Natural killer cell treated with Interleukin-12 subunit alpha and Interleukin-12 subunit beta and Interleukin-15 and Interleukin-18, amount 100 ng/mL, for 72 hours (primary cell): Measurements from ENCODE around the gene RBM39. TPM values are rescaled to one million over a fixed set of nuclear protein-coding genes. Genes with fewer than 3 reads are reported as not detected.
"Not testable (repeated sequence)": the region's sequence is repeated elsewhere in the genome, so short reads cannot be mapped to it uniquely, and the experiment has no call there.

Source experiments
- ATAC-seq, 2 donors: fragments of 150-1000 bp; cut with Tn5 transposase in 1 of 2; sonication (Bioruptor Pico), chemical (Tn5 transposase) in 1 of 2; 2 replicates each; pipeline ENCODE4 v1.10.0; 2021
- DNase-seq: peaks from one replicate; pipeline ENCODE4 v3.0.0; 2022; ENCODE audit warnings: low spot score
- H3K27ac Mint-ChIP-seq, 2 donors: 1 replicate in 1 of 2; 2 replicates in 1 of 2; pipeline ENCODE4 v1.8.0; 2022; ENCODE audit warnings: mixed read lengths in 2 of 2, mild to moderate bottlenecking in 1 of 2, moderate library complexity in 1 of 2
- H3K27me3 Mint-ChIP-seq, 2 donors: 1 replicate in 1 of 2; 2 replicates in 1 of 2; pipeline ENCODE4 v1.8.0; 2022; ENCODE audit warnings: mixed read lengths in 2 of 2
- H3K36me3 Mint-ChIP-seq: one replicate; pipeline ENCODE4 v1.8.0; 2022; ENCODE audit warnings: mixed read lengths
- H3K4me1 Mint-ChIP-seq, 2 donors: 1 replicate in 1 of 2; 2 replicates in 1 of 2; pipeline ENCODE4 v1.8.0; 2022; ENCODE audit warnings: low read depth in 2 of 2, mixed read lengths in 2 of 2, mild to moderate bottlenecking in 1 of 2
- H3K4me3 Mint-ChIP-seq: one replicate; pipeline ENCODE4 v1.8.0; 2022; ENCODE audit warnings: mixed read lengths
- H3K9me3 Mint-ChIP-seq: 2 replicates; pipeline ENCODE4 v1.8.0; 2022; ENCODE audit warnings: mixed read lengths
- total RNA-seq, 2 donors: library from RNA; stranded (reverse); gene quantifications; one replicate each; pipeline ENCODE4 v1.2.3, GENCODE V29; 2022

RBM39 gene
- total RNA-seq, 2 donors from 2014 or later = 404 to 438 TPM

DNA sequence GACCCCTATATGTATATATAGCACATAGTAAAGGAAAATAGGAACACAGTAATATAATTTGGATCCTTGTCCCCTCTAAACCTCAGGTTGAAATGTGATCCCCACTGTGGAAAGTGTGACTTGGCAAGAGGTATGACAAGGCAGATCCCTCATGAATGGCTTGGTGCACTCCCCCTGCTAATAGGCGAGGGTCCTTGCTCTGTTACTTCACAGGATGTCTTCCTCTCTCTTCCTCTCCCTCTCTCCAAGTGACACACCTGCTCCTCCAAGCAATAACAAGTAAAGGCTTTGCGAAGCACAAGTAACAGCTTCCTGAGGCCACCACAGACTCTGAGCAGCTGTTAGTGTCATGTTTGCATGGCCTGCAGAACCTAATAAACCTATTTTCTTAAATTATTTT lies 26.4 kb downstream of the RBM39 start:
- H3K27me3 Mint-ChIP-seq = no peaks in the 10 kb centered on the region
- peak overlapping the region in 1 of 2 donors; percentile 70 for H3K27ac Mint-ChIP-seq
- H3K4me1 Mint-ChIP-seq = peaks cover 25 to 26% of the 10 kb centered on the region in 2 donors
- no peaks in the 10 kb centered on the region for H3K9me3 Mint-ChIP-seq
- peak in 1 of 2 donors; percentile 46 for ATAC-seq
- H3K36me3 Mint-ChIP-seq = peaks cover 23% of the 10 kb centered on the region
- no peak for DNase-seq
- H3K4me3 Mint-ChIP-seq = no peak overlapping the region

DNA sequence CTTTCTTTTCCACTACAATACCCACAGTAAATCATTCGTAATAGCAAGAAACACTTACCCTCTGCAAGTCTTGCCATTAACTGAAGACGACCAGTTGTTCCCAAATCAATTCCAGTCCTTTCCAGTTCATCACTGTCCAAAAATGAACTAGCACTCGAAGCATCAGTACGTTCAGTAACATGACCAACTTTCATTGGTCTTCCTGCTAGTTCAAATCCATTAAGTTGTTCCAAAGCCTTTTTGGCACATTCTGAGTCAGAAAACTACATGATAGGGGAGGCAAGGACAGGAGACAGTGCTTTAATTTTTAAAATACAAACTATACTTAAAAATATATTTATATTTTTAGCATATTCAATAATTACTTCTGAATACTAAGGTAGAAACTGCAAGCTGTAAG lies 27.9 kb downstream of the RBM39 start:
- Mint-ChIP-seq H3K4me3 (no peak overlapping the region), H3K36me3 (peaks cover 23% of the 10 kb centered on the region), H3K4me1 (peaks cover 27 to 32% of the 10 kb centered on the region in 2 donors), H3K27me3 (no peaks in the 10 kb centered on the region), H3K9me3 (no peaks in the 10 kb centered on the region), H3K27ac (peak overlapping the region in 1 of 2 donors; percentile 12)
- no peak for DNase-seq
- no peak for ATAC-seq

DNA sequence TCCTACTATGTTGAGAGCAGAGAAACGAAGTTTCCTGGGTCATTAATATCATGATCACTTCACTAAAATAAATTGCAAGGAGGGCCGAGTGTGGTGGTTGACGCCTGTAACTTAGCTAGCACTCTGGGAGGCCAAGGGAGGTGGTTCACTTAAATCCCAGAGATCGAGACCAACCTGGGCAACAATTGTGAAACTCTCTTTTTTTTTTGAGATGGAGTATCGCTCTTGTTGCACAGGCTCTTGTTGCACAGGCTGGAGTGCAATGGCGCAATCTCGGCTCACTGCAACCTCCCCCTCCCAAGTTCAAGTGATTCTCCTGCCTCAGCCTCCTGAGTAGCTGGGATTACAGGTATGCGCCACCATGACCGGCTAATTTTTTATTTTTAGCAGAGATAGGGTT lies 28.9 kb downstream of the RBM39 start:
- ATAC-seq, H3K4me3 Mint-ChIP-seq, H3K27ac Mint-ChIP-seq, DNase-seq, H3K27me3 Mint-ChIP-seq, H3K9me3 Mint-ChIP-seq: not testable (repeated sequence)
- H3K36me3 Mint-ChIP-seq = peaks cover 27% of the 10 kb centered on the region
- peaks cover 26 to 39% of the 10 kb centered on the region in 2 donors for H3K4me1 Mint-ChIP-seq

DNA sequence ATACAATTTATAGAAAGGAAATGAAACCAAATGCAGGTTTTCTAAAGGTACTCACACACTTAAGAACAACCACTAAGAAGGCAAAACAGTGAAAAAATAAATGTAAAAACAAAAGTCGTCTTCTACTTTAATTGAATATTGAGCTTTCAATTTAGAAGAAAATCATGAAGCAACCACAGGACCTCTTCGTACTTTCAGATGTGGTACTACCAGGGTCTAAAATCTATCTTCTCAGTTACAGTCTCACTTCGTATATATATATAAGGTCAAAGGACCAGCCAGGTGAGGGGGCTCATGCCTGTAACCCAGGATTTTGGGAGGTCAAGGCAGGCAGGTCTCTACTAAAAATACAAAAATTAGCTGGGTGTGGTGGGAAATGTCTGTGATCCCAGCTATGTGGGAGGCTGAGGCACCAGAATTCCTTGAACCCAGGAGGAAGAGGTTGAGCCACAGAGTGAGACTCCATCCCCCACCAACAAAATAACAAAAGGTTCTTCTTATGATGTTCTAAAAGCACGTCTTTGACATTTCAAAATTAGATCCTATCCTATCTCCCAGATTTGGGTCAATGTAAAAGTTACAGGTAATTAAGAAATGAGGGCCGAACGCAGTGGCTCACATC lies 30.4 kb downstream of the RBM39 start:
- H3K4me1 Mint-ChIP-seq = peaks cover 25 to 39% of the 10 kb centered on the region in 2 donors
- peak overlapping the region; percentile 59 to 73 for H3K27ac Mint-ChIP-seq
- peak in 1 of 2 donors; percentile 77 for ATAC-seq
- DNase-seq = no peak
- peak overlapping the region; percentile 63 for H3K4me3 Mint-ChIP-seq
- no peaks in the 10 kb centered on the region for H3K9me3 Mint-ChIP-seq
- H3K36me3 Mint-ChIP-seq = peaks cover 27% of the 10 kb centered on the region
- no peaks in the 10 kb centered on the region for H3K27me3 Mint-ChIP-seq

DNA sequence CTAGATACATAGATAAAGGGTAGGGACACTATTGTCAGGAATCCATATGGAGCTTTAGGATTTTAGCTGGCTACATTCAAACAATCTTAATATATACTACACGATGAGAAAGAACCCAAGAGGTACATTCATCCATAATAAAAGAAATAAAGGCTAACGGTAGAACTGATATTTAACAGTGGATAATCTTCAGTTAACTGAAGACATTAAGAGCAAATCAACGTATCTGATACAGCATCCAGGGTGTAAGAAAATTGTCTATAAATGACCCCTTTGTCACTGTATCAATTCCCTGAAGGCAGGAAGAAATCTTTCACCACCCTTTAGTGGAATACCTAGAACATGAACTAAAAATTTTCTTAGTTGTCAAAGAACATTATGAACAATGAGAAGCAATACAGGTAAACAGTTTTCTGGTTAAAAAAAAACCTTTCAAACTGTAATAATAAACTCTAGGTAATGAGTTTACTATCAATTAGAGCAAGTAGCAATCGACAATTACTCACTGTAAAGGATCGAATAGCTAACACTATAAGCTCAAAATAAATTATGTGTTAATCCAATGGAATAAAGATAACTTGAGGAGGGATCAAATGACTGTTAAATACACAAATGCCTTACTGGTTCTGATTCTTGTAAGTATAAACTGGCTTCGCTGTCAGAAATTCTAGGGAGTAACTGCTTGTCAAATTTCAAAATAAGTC lies 31.0 kb downstream of the RBM39 start:
- no peak for DNase-seq
- Mint-ChIP-seq H3K27ac (peak overlapping the region; percentile 59 to 73), H3K27me3 (no peaks in the 10 kb centered on the region), H3K4me3 (peak overlapping the region; percentile 63), H3K9me3 (no peaks in the 10 kb centered on the region), H3K4me1 (peaks cover 23 to 39% of the 10 kb centered on the region in 2 donors), H3K36me3 (peaks cover 27% of the 10 kb centered on the region)
- ATAC-seq = no peak

DNA sequence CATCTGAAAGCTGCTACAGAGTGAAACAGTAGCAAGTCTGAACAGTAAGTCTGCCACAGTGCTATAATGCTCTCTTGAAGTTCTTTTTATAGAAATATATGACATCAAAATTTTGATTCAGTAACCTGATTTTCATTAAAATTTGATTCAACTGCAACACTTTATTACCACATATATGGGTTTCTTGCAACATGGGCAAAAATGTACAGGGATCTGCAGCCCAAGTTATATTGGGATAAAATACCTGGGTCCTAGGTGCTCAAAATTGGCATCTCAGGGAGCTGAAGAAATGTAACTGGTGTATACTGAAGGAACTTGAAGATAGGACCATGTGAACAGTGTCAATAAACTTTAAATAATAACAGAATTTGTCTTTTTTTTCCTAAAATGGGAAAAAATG lies 32.0 kb downstream of the RBM39 start:
- peaks cover 28% of the 10 kb centered on the region for H3K36me3 Mint-ChIP-seq
- no peak for DNase-seq
- H3K4me3 Mint-ChIP-seq = no peak overlapping the region
- H3K9me3 Mint-ChIP-seq = no peaks in the 10 kb centered on the region
- peak overlapping the region; percentile 59 to 73 for H3K27ac Mint-ChIP-seq
- H3K27me3 Mint-ChIP-seq = no peaks in the 10 kb centered on the region
- peaks cover 16 to 39% of the 10 kb centered on the region in 2 donors for H3K4me1 Mint-ChIP-seq
- no peak for ATAC-seq

DNA sequence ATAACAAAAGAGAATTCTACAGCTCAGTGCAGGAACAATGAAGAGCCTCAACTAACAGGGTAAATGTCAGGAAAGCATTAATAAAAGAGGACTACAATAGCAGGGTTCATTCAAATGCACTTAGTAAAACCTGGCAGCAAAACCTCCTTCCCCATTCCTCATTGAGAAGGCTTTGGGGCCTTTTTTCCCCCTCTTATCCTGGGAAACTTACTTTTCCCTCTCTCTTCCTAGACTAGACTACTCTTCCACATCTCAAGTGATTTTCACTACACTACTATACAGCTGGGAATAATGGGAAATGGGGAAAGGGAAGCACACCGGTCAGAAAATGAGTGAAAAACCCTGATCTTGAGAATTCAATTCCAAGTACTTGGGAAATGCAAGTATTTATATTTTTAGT lies 32.8 kb downstream of the RBM39 start:
- Mint-ChIP-seq H3K4me3 (no peak overlapping the region), H3K36me3 (peaks cover 36% of the 10 kb centered on the region), H3K27ac (peak overlapping the region; percentile 46 to 48), H3K27me3 (no peaks in the 10 kb centered on the region), H3K4me1 (peaks cover 19 to 35% of the 10 kb centered on the region in 2 donors), H3K9me3 (no peaks in the 10 kb centered on the region)
- ATAC-seq = no peak
- DNase-seq = no peak

DNA sequence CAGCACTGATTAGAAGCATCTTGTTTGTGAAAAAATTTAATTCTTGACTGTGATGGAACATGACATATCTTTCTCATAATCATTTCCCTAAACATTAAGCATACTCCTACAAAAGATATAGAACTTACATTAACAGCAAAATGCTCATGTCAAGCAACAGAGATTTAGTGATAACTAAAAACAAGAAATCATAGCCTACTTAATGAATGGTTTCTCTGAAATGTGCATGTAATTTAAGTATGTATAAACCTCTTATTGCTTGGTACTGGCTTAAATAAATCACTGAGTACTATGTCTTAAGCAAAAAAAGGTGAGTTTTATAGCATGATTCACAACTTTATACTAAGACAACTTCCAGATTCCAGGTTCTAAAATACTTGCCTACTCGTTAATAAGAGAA lies 33.6 kb downstream of the RBM39 start:
- Mint-ChIP-seq H3K36me3 (peaks cover 39% of the 10 kb centered on the region), H3K9me3 (no peaks in the 10 kb centered on the region), H3K27ac (peak overlapping the region in 1 of 2 donors; percentile 48), H3K4me1 (peaks cover 18 to 33% of the 10 kb centered on the region in 2 donors), H3K27me3 (no peaks in the 10 kb centered on the region), H3K4me3 (no peak overlapping the region)
- no peak for ATAC-seq
- no peak for DNase-seq

DNA sequence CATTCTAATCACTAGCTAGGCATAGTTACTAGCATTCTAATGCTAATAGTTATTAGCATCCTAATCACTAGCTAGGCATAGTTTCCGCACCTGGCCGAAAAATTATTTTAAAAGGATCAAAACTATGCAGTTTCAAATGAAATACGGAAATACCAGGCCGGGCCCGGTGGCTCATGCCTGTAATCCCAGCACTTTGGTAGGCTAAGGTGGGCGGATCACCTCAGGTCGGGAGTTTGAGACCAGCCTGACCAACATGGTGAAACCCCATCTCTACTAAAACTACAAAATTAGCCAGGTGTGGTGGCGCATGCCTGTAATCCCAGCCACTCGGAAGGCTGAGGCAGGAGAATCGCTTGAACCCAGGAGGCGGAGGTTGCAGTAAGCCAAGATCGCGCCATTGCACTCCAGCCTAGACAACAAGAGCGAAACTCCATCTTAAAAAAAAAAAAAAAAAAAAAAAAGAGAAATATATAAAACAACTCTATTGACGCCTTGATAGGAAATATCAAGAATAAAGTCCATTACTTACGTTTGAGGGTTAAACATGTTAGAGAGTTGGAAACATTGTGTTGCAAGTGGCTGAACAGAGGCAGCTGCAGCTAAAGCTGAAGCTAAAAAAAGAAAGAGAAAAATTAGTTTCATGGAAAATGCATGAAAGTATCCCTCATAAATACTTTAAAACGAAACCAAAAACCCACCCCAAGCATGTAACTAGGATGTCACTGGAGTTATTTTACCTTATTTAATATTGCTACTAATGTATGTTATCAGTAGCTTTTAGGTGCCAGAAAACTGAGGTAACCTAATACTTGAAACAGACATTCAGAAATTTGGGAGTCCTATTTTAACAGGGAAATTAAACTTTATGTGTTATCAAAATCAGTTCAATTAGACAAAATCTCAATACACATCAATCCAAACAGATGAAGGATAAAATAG lies 35.2 kb downstream of the RBM39 start:
- not testable (repeated sequence) for H3K4me3 Mint-ChIP-seq, H3K27ac Mint-ChIP-seq, H3K27me3 Mint-ChIP-seq, H3K9me3 Mint-ChIP-seq, ATAC-seq, DNase-seq
- Mint-ChIP-seq H3K36me3 (peaks cover 48% of the 10 kb centered on the region), H3K4me1 (peaks cover 19 to 39% of the 10 kb centered on the region in 2 donors)

DNA sequence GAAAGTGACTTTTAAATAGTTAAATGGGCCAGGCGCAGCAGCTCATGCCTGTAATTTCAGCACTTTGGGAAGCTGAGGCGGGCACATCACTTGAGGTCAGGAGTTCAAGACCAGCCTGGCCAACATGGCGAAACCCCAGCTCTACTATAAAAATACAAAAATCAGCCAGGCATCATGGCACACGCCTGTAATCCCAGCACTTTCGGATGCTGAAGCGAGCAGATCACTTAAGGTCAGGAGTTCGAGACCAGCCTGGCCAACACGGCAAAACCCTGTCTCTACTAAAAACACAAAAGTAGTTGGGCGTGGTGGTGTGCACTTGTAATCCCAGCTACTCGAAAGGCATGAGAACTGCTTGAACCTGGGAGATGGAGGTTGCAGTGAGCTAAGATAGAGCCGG lies 36.2 kb downstream of the RBM39 start:
- not testable (repeated sequence) for DNase-seq, H3K9me3 Mint-ChIP-seq, ATAC-seq, H3K4me3 Mint-ChIP-seq, H3K27me3 Mint-ChIP-seq, H3K27ac Mint-ChIP-seq
- H3K36me3 Mint-ChIP-seq = peaks cover 40% of the 10 kb centered on the region
- H3K4me1 Mint-ChIP-seq = peaks cover 19 to 32% of the 10 kb centered on the region in 2 donors

DNA sequence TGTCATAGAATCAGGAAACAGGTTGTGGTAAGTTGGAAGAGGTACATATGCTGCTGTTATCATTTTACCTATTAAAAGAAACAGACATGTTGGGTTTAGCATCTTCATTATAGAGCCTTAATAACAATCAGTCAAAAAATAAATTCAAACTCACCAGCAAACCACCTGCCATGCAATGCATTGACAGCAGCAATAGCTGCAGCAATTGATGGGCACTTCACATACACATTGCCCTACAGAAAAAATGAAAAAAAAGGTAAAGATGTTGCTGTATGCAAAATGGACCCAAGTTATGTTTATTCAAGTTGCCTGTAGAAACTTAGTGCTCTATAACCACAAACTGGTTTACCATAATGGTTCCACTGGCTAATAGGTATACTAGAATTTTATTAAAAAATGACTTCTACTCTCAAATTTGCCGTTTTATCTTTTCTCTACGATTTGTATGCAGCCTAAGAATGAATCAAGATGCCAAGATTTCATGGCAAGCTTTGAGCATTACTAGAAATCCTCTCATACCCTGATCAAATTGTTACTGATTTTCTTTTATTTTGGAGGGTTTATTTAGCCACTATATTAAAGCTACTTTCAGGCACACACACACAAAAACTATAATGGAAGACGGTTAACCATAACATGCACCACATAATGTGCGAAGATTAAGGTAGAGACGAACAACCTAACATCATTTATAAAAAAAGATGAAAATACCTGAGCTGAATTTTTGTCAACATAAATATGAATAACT lies 37.4 kb downstream of the RBM39 start:
- DNase-seq (no peak), ATAC-seq (no peak)
- no peaks in the 10 kb centered on the region for H3K9me3 Mint-ChIP-seq
- H3K4me3 Mint-ChIP-seq = no peak overlapping the region
- peaks cover 37% of the 10 kb centered on the region for H3K36me3 Mint-ChIP-seq
- H3K27me3 Mint-ChIP-seq = no peaks in the 10 kb centered on the region
- peak overlapping the region in 1 of 2 donors; percentile 67 for H3K27ac Mint-ChIP-seq
- H3K4me1 Mint-ChIP-seq = peaks cover 25 to 38% of the 10 kb centered on the region in 2 donors

DNA sequence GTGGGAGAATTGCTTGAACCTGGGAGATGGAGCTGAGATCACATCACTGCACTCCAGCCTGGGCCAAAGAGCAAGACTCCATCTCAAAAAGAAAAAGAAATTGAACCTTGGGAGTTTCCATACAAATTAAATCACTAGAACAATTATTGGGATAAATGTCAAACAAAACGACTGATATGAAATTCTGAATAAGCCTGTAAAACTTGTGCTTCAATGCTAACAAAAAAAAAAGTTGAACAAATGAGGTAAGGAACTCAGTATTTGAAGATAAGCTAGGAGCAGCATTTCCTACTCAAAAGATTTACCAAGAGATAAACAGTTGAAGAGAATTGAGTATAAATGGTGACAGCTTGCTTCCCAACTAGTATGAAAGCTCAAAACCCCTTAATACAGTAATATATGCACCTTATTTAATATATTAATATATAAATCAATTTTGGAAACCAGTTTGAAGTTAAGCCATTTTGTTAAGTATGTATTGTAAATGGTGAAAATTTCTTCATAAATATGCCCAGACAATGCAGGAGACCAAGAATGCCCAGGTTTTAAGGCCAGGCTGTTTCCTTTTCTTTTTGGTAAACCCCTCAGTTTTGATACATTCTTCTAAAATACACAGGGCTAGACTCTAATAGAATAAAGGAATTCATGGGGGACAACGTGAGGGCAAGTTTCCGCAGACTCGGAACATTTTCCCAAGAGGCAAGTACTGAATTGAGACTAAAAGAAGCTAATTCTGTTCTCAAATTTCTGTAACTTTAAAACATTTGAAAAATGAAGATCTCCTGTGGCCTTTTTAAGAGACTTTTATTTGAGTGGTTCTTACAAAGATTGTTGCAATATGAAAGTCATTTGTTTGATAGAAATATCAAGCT lies 39.0 kb downstream of the RBM39 start:
- H3K9me3 Mint-ChIP-seq = no peaks in the 10 kb centered on the region
- peak overlapping the region; percentile 50 to 67 for H3K27ac Mint-ChIP-seq
- no peak for ATAC-seq

More for the DNA sequence above, 39.0 kb downstream of the RBM39 start:
- Mint-ChIP-seq H3K4me3 (no peak overlapping the region), H3K36me3 (peaks cover 39% of the 10 kb centered on the region), H3K27me3 (no peaks in the 10 kb centered on the region), H3K4me1 (peaks cover 32 to 37% of the 10 kb centered on the region in 2 donors)
- DNase-seq = no peak
